ENCODE measurements around the gene ISL2.
A peak's percentile ranks its signal among the peaks of the same experiment; 100 is the strongest.
"Not testable (repeated sequence)": the region's sequence is repeated elsewhere in the genome, so short reads cannot be mapped to it uniquely, and the experiment has no call there.

Gene ISL2

DNA sequence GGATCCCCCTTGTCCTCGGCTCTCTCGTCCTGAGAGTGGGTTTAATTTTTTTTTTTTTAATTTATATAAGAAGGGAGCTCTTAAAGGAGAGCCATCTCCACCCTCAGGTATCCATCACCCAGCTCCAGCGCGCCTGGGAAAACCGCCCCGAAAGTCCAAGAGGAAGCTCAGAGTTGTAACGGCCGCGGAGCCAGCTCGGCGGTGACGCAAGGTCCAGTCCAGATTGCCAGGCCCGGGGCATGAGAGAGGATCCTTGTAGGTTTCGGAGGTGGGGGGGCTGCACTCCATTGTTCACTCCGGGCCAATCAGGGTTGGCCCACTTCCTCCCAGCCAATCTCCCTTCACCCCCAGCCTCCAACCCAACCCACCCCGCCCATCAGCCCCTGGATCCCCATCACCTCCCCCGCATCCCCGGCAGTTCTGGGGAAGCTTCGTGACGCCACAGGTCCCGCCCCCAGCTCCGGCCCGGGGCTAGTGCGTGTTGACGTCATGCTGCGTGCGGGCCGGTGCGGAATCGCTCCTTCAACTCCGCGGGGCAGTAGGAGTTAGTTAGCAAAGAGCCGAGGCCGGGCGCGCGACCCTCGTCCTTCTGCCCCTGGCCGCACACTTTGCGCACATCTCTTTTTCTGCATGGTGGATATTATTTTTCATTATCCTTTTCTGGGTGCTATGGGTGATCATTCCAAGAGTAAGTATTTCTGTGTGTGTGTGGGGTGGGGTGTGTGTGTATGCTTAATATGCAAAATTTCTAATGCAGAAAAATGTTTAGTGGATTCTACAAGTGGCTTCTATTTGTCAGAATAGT, at the start of gene ISL2:
TSS of gene ISL2 (plus strand) at position 520 of the 805 bp plus-strand sequence. CDS start at position 631, 111 bp downstream.
- in situ Hi-C loops (cut with MboI; ENCODE audit: low sequenced_read_pairs, unreplicated experiment): no loop called here
- peak; percentile 95 for DNase-seq (ENCODE audit: low spot score)
- TF ChIP-seq, protein P1, sequence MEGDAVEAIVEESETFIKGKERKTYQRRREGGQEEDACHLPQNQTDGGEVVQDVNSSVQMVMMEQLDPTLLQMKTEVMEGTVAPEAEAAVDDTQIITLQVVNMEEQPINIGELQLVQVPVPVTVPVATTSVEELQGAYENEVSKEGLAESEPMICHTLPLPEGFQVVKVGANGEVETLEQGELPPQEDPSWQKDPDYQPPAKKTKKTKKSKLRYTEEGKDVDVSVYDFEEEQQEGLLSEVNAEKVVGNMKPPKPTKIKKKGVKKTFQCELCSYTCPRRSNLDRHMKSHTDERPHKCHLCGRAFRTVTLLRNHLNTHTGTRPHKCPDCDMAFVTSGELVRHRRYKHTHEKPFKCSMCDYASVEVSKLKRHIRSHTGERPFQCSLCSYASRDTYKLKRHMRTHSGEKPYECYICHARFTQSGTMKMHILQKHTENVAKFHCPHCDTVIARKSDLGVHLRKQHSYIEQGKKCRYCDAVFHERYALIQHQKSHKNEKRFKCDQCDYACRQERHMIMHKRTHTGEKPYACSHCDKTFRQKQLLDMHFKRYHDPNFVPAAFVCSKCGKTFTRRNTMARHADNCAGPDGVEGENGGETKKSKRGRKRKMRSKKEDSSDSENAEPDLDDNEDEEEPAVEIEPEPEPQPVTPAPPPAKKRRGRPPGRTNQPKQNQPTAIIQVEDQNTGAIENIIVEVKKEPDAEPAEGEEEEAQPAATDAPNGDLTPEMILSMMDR (IDR thresholded peaks at IDR 0.05; ENCODE audit: borderline replicate concordance, control extremely low read depth, extremely low read depth, insufficient read depth, missing control alignments): no peak

DNA sequence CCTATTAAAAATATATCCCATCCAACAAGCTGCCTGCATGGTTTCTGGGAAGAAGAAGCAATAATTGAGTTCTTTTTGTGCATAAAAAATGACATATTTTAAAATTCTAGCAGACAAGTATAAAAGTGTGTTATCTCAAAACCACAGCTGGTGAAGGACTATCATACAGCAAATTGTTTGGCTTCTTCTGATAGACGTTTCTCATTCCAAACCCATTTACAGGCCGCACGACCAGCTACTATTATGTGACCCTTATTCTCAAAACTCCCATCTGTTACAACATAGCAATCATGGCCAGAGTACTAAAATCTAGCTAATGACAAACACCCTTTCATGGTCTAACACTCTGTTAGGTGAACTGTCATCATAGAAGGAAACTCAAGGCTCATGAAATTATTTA, 47.0 kb upstream of the ISL2 start:
- in situ Hi-C loops (cut with MboI; ENCODE audit: low sequenced_read_pairs, unreplicated experiment): no loop called here
- DNase-seq (ENCODE audit: low spot score): no peak
- TF ChIP-seq, protein P1 (IDR thresholded peaks at IDR 0.05; ENCODE audit: borderline replicate concordance, control extremely low read depth, extremely low read depth, insufficient read depth, missing control alignments): no peak

DNA sequence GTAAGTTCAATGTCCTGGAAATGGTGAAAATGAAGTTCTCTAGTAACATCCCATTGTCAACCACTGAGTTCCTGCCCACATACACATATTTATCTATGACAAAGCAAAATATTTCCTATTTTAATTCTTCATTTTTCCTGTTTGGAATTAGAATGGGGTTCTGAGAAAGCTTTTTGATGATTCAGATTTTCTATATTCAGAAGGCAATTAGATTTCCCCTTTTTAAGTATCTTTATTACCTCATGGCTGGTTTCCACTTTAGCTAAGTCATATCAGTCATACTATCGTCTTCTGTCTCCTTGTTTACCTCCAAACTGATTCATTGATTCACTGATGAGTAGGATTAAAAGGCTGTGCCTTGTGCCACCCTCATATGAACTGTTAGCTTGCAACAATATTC, 43.2 kb upstream of the ISL2 start:
- in situ Hi-C loops (cut with MboI; ENCODE audit: low sequenced_read_pairs, unreplicated experiment): no loop called here
- DNase-seq (ENCODE audit: low spot score): no peak
- TF ChIP-seq, protein P1 (IDR thresholded peaks at IDR 0.05; ENCODE audit: borderline replicate concordance, control extremely low read depth, extremely low read depth, insufficient read depth, missing control alignments): no peak

DNA sequence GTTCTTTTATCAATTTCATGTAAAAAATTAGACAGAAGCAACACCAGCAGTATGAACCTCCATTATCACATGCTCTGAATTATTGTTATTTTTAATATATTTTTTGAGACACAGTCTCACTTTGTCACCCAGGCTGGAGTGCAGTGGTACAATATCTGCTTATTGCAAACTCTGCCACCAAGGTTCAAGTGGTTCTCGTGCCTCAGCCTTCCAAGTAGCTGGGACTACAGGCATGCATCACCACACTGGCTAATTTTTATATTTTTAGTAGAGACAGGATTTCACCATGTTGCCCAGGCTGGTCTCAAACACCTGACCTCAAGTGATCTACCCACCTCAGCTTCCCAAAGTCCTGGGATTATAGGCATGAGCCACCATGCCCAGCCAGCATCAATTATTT, 42.1 kb upstream of the ISL2 start:
- DNase-seq (ENCODE audit: low spot score); in situ Hi-C loops (cut with MboI; ENCODE audit: low sequenced_read_pairs, unreplicated experiment): not testable (repeated sequence)

DNA sequence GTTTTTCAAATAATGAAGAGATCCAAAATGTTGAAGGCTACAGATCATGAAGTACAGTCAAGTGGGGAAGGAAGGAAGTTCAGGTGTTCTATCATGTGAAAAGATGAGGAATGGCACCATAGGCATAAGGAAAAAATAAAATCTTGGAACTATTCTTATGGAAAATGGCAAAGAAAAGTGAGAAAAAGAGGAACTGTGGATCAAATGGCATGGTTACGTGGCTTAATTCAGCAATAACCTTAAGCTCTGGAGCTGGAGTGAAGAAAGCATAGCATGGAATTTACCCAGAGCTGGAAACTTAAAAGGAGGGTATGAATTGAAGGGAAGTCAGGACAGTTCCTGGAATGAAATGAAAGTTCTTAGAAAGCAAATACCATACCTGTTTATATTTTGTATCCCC, 39.7 kb upstream of the ISL2 start:
- TF ChIP-seq, protein P1 (IDR thresholded peaks at IDR 0.05; ENCODE audit: borderline replicate concordance, control extremely low read depth, extremely low read depth, insufficient read depth, missing control alignments): no peak
- in situ Hi-C loops (cut with MboI; ENCODE audit: low sequenced_read_pairs, unreplicated experiment): no loop called here
- DNase-seq (ENCODE audit: low spot score): no peak

DNA sequence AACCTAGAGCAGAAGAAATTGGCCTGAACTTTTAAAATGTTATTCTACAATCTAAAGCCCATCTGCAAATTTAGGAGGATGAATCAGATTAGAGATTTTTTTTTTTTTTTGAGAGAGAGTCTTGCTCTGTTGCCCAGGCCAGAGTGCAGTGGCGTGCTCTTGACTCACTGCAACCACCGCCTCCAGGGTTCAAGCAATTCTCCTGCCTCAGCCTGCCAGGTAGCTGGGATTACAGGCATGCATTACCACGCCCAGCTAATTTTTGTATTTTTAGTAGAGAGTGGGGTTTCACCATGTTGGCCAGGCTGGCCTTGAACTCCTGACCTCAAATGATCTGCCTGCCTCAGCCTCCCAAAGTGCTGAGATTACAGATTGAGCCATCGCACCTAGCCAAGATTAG, 38.6 kb upstream of the ISL2 start:
- DNase-seq (ENCODE audit: low spot score); in situ Hi-C loops (cut with MboI; ENCODE audit: low sequenced_read_pairs, unreplicated experiment): not testable (repeated sequence)

DNA sequence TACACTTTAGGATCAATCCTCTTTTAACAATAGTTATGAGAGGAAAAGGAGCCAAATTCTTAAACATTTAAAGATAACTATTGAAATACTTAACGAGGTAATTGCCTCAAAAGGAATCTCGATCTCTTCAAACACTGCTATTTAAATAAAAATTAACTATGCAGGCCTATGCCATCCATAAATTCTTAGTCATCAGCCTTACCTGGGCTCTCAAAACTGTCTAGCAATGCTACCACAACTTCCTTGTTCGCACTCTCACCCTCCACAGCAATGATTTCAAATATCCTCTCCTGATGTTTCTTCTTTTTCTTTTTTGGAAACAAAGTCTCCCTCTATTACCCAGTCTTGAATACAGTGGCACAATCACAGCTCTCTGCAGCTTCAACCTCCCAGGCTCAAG, 37.6 kb upstream of the ISL2 start:
- in situ Hi-C loops (cut with MboI; ENCODE audit: low sequenced_read_pairs, unreplicated experiment): no loop called here
- DNase-seq (ENCODE audit: low spot score): no peak
- TF ChIP-seq, protein P1 (IDR thresholded peaks at IDR 0.05; ENCODE audit: borderline replicate concordance, control extremely low read depth, extremely low read depth, insufficient read depth, missing control alignments): no peak

All from GM13976 (cell line).